Cerebellar nuclear complex (tissue), 1 donor: ENCODE data around the gene MMP27.
"Not testable (repeated sequence)": the region's sequence is repeated elsewhere in the genome, so short reads cannot be mapped to it uniquely, and the experiment has no call there.

Experiments
- DNase-seq, 2 experiments: peaks; one replicate each; lab custom pipeline; 2025; lab: John Stamatoyannopoulos, UW

Gene MMP27

DNA sequence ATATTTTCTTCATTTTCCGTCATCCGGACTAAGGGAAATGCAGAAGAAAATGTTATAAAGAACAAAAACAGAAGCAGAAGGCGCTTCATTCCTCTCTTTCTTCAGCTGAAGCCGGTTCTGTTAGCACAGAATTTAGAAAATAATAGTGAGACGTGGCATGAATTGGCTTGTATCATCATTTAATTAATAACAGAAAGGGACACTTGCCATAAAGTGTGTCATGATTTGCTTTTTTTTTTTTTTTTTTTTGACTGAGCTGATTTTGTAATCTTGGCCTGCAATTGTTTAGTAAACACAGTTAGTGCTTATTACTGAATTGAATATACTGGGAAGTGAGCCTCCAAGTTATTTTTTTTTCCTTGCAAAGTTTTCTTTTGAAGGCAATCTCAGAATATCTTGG is at the start of gene MMP27:
MMP27 (minus strand) TSS at position 144 of the 400 bp plus-strand sequence; CDS start at position 89, 55 bp downstream.
- DNase-seq = no peak

- no peak for DNase-seq
These were observed 47.7 kb upstream of the MMP27 start for GRCh38 chr11:102753267-102753666.

- DNase-seq = no peak
These were observed 46.1 kb upstream of the MMP27 start for GRCh38 chr11:102751673-102752072.

GRCh38 chr11:102749101-102749722 is 43.6 kb upstream of the MMP27 start:
- DNase-seq = no peak

DNA sequence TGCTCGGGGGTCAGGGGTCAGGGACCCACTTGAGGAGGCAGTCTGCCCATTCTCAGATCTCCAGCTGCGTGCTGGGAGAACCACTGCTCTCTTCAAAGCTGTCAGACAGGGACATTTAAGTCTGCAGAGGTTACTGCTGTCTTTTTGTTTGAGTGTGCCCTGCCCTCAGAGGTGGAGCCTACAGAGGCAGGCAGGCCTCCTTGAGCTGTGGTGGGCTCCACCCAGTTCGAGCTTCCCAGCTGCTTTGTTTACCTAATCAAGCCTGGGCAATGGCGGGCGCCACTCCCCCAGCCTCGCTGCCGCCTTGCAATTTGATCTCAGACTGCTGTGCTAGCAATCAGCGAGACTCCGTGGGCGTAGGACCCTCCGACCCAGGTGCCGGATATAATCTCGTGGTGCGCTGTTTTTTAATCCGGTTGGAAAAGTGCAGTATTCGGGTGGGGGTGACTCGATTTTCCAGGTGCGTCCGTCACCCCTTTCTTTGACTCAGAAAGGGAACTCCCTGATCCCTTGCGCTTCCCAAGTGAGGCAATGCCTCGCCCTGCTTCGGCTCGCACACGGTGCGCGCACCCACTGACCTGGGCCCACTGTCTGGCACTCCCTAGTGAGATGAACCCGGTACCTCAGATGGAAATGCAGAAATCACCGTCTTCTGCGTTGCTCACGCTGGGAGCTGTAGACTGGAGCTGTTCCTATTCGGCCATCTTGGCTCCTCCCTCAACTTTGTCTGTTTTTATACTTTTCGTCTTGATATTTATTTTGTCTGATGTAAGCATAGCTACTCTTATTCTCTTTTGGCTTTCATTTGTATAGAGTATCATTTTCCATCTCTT is 41.4 kb upstream of the MMP27 start:
- DNase-seq = not testable (repeated sequence)

GRCh38 chr11:102734650-102735049 is 29.1 kb upstream of the MMP27 start:
- no peak for DNase-seq

GRCh38 chr11:102733232-102733875 is 27.8 kb upstream of the MMP27 start:
- DNase-seq = no peak

- DNase-seq = not testable (repeated sequence)
These were observed 25.4 kb upstream of the MMP27 start for GRCh38 chr11:102730944-102731343.

- DNase-seq = no peak
These were observed 24.6 kb upstream of the MMP27 start for GRCh38 chr11:102729849-102730815.

DNA sequence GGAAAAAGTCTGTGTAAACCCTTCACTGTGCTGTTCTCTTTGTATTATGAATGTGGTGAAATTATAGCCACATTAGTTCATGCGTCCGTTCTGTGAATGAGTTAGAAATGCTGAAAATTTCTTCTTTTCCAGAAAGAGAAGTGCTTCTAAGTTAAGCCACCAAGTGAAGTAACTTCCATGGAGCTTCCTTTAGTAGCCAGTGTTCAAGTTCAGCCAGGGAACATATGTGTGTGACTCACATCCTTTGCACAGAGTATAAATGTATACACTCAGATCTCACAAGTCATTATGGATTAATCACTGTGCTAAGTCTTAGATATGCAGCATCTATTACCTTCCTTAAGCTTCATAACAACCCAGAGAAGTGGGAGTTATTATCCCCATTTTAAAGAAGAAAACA is 22.3 kb upstream of the MMP27 start:
- no peak for DNase-seq

GRCh38 chr11:102724904-102725500 is 19.4 kb upstream of the MMP27 start, which contains the start of gene MMP8:
TSS of gene MMP8 (minus strand) at chr11:102724954. CDS start at chr11:102724855, 99 bp downstream.
- no peak for DNase-seq

- DNase-seq = no peak
These were observed 17.3 kb upstream of the MMP27 start for GRCh38 chr11:102722821-102723220.

GRCh38 chr11:102719620-102720277 is 14.2 kb upstream of the MMP27 start:
- DNase-seq = no peak

DNA sequence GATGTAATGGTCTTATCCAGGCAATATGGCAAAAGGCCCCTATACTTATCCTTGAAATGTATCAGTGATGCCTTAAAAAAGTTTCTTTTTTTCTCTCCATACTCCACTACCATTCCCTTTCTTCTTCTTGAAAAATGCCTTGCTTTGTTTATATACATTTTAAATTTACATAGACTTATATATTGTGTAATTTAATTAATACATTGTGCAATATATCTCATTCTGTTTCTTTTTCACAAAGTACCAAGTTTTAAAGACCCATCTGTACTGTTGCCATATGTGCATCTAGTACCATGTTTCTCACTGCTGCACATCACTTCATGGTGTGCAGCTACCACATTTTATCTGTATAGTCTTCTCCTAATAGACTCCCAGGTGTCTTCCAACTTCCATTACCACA is 11.7 kb upstream of the MMP27 start:
- DNase-seq = no peak

GRCh38 chr11:102716527-102716926 is 11.0 kb upstream of the MMP27 start:
- DNase-seq = no peak

- no peak for DNase-seq
These were observed 6.6 kb upstream of the MMP27 start for GRCh38 chr11:102712137-102712536.

DNA sequence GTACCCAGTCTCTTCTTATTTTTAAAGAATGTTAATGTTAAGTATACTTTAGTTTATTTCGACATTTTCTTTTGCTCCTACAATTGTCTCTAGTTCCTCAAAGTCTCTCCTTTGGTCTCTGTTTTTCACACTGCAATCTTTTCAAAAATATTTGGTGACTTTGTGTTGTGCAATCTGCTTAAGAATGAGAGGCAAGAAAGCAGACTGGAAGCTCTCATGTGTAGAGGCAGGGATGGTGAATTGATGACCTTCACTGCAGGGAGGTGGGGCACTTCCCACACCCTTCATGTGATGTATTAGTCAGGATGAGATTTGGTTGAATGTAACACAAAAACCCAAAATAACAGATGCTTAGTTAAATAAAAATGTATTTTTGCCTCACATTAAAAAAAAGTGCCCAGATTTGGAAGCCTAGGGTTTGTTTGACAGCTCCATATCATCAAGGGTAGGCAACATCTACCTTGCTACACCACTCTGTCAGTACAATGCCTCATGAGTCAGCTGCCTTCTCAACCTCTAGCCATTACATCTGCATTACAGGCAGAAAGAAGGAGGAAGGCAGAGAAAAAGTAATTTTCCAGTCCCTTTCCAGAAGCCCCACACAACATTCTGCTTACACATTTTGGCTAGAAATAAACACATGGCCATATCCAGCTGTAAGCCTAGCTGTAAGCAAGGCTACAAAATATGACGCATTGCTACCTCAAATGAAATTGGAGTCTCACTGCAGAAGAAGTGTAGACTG is 3.8 kb upstream of the MMP27 start:
- DNase-seq = no peak

GRCh38 chr11:102708654-102709053 is 3.1 kb upstream of the MMP27 start:
- no peak for DNase-seq

GRCh38 chr11:102704841-102705240 is 728 bp downstream of the MMP27 start:
- no peak for DNase-seq
